ENCODE results near the gene RYR3.

Gene RYR3

GRCh38 chr15:33848011-33848410 is 537.2 kb downstream of the RYR3 start:
- DNase-seq = no peak

DNA sequence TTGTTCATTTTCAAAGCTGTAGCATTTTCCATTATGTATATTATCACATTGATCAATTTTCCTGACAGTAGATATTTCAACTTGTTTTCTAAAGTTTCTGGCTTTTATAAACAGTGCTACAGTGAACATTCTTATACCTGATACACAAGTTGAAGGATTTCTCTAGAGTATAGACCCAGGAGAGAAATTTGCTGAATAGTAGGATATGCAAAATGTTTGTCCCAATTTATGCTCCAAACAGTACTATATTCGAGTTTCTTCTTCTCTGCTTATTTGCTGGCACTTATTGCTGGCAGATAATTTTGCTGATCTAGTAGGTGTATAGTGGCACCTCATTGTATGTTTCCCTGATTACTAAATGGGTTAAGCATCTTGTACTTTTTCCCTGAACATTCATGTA is 540.3 kb downstream of the RYR3 start:
- no peak for DNase-seq

GRCh38 chr15:33852094-33852493 is 541.3 kb downstream of the RYR3 start:
- no peak for DNase-seq

- no peak for DNase-seq
Measured at GRCh38 chr15:33852570-33852969, 541.8 kb downstream of the RYR3 start.

DNA sequence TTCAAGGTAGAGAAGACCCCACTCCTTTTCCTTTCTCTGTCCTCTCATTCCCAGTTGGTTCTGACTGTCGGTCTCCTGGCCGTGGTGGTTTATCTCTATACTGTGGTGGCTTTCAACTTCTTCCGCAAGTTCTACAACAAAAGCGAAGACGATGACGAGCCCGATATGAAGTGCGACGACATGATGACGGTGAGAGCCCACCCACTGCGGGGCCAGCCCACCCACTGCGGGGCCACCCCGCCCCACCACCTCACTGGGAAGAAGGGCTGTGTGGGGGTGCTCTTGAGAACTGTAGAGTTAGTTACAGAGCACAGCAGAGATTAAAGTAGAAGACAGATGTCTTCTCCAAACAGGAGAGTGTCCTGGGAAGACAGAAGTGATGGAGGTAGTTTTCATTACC is 547.0 kb downstream of the RYR3 start:
- no peak for DNase-seq

DNA sequence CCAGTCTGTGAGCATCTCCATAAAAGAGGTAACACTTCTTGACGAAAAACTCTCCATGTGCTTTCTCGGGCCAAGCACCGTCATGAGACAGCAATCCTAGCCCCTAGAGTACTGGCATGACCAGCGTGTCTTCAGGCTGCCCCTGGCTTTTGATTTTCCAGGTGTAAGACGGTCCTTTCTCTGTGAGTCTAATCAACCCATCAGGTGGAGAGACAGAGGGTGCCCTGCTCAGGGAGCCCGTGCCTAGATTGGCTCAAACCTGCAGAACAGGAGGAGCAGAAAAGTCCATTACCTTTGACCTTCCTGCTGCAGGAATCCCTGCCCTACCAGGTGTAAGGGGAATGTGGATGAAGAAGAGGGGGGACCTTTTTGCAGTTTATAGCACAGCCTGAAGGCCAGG is 548.1 kb downstream of the RYR3 start:
- DNase-seq = no peak

- no peak for DNase-seq
Measured at GRCh38 chr15:33859992-33860545, 549.3 kb downstream of the RYR3 start.

DNA sequence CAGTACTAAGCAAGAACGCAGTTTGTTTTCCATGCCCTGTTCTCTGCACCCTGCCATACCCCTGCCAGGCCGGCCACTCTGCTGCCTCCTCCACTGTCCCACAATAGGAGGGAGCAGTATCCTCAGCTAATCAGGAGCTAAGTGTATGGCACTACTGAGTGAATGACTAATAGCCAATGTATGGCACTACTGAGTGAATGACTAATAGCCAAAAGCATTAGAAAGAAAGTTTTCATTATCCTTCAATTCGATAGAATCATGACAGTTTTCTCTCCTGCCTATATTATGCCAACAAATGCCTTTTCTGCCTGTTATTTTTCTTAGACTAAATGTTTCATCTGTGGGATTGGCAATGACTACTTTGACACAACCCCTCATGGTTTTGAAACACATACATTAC is 550.0 kb downstream of the RYR3 start:
- DNase-seq = no peak

DNA sequence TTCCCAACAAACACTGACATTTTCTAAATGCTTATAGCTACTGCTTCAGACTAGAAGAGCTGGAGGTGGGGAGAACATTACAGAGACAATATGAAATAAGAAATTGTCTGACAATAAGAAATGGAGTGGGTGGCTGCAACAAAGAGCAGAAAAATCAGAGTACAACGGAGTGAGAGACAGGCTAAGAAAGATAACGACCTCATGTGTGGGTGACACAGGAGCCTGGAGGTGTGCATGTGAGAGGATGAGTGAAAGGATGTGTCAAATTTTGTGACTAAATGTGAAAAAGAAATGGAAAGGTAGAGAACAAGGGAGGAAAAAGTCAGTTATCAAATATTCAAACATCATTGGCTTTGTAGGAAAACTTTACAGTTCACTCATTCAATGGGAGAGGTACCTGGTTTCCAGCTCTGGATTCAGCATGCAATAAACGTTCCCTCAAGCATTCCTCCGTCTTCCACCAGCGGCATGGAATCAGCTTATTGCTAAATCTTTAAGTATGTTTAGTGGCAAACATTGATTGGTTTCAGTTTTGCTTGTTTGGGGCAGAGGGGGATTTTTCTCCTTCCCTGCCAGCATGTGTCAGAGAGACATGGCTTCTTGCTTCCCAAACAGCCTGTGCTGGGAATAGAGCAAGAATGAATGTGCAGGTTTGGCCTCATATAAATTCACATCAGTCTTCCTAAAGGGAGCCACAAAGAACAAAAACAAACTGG is 553.8 kb downstream of the RYR3 start:
- no peak for DNase-seq

- DNase-seq = no peak
Measured at GRCh38 chr15:33865416-33865815, 554.6 kb downstream of the RYR3 start.

DNA sequence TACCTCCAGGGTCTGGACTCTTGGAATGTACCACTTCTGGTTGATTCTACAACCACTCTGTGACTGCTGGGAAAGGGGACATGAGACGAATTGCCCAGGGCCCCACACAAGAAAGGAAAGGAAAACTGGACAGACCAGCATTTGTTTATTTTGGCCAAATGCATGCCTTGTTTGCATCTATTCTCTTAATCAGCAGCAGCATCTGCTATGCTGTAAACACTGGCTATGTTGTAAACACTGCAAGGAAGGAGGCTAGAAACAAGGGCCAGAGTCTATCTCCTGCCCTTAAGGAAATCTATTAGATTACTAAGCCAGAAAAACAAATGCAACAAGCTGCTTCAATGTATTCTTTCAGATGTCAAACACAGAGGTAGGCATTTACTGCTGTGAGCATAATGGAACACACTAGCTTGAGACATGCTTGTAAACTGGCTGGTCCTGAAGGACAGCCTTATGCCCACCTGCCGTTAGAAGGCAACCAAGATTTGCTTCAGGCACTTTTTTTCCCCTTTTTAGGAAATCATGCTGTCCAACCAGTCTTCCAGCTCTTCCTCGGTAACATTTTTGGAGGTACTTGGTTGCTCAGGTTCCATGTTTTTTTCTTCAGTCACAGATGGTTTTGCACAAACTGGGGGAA is 555.5 kb downstream of the RYR3 start:
- no peak for DNase-seq

DNA sequence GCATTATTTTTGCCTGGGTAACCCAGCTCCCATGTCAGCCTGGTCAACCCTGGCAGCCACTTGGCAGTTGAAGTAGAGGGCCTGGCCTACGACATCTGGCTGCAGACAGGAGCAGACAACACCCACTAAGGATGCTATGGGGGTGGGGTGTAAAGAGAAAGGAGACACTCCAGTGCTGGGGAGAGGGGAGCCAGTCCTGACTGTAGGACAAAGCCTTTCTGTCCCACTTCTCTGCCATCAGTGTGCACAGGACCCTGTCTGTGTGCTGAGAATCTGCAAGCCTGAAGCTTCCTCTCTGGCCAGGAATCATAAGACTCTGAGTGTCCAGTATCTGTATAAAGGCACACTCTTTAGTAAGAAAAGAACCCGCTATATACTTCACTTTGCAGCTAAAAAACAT is 561.2 kb downstream of the RYR3 start:
- no peak for DNase-seq

- DNase-seq = no peak
Measured at GRCh38 chr15:33872416-33873106, 561.8 kb downstream of the RYR3 start.

GRCh38 chr15:33874156-33874555 is 563.4 kb downstream of the RYR3 start:
- DNase-seq = no peak

- no peak for DNase-seq
Measured at GRCh38 chr15:33882921-33883320, 572.2 kb downstream of the RYR3 start.

GRCh38 chr15:33888176-33888575 is 577.4 kb downstream of the RYR3 start:
- DNase-seq = no peak

GRCh38 chr15:33894193-33894592 is 583.4 kb downstream of the RYR3 start:
- no peak for DNase-seq

- no peak for DNase-seq
Measured at GRCh38 chr15:33902043-33902442, 591.3 kb downstream of the RYR3 start.

GRCh38 chr15:33903661-33904060 is 592.9 kb downstream of the RYR3 start:
- no peak for DNase-seq

DNA sequence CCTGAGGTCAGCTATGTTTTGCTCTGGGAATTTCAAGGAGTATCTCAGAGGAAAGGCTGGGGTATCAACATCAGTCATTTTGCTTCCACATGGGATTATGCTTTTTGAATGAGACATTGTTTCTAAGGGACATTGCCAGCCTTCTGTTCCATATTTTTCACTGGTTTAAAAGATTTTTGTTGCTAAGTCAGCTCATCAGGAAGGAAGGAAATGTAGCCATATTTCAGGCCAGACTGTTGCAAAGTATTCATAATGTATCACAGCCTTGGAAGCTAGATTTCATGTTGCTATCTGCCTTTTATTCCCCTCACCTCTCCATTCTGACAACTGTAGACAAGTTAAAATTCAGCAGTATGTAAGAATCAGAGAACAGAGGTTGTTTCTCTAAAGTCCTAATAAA is 596.6 kb downstream of the RYR3 start:
- no peak for DNase-seq

DNA sequence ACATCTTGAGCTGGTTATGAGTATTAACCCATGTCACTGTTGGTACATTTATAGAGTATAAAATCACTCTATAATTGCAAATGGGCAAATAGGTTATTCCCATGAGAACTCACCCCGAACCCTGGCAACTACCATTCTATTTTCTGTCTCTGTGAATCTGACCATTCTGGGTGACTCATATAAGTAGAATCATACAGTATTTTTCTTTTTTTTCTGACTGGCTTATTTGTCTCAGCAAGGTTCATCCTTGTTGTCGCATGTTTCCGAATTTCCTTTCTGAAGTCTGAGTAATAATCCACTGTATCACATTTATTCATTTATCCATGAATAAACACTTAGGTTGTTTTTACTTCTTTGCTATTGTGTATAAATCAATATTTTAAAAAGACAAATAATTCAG is 597.6 kb downstream of the RYR3 start:
- DNase-seq = no peak

GRCh38 chr15:33910741-33911140 is 600.0 kb downstream of the RYR3 start:
- no peak for DNase-seq

- DNase-seq = no peak
Measured at GRCh38 chr15:33912326-33912725, 601.6 kb downstream of the RYR3 start.

- no peak for DNase-seq
Measured at GRCh38 chr15:33913459-33913858, 602.7 kb downstream of the RYR3 start.

All from SHP77 treated with DMSO at 0.1 percent for 48 hours (cell line).